HepG2 (cell line): ENCODE results near the gene SOX14. TPM values are rescaled to one million over a fixed set of nuclear protein-coding genes. Genes with fewer than 3 reads are reported as not detected.

Source experiments
- ATAC-seq: fragments of 200-7000 bp; cut with Tn5 transposase; 3 replicates; pipeline ENCODE4 v1.9.1; 2020; ENCODE audit warnings: mild to moderate bottlenecking, moderate library complexity
- BruUV-seq: library from RNA; stranded (reverse); fragments of 400-500 nt; replicated peaks from 2 replicates; lab custom pipeline; 2021; lab: Mats Ljungman, UMichigan
- CTCF ChIA-PET: fragments of 300-600 bp; formaldehyde crosslinking; extraction: SDS; loops from one replicate; lab custom pipeline; 2021; ENCODE audit warnings: low total read pairs, inconsistent platforms, low intra/inter-chr PET ratio; lab: Yijun Ruan, JAX
- POLR2A ChIA-PET: fragments of 350-600 bp; sonication (Branson Sonifier 250); formaldehyde crosslinking; loops from one replicate; lab custom pipeline; 2020; ENCODE audit warnings: antibody characterized with exemption, inconsistent platforms; lab: Yijun Ruan, JAX
- DNase-seq: peaks from one replicate; pipeline ENCODE4 v3.0.0-alpha.2; 2015; ENCODE audit warnings: low spot score
- FAIRE-seq: peaks from 3 replicates; lab custom pipeline; 2011; peaks lifted over from hg19 to GRCh38; lab: Jason Lieb, UNC
- H2AFZ ChIP-seq: one replicate; pipeline ENCODE4 v1.6.1; 2011; ENCODE audit warnings: low read length, inconsistent platforms
- H3K27ac ChIP-seq: fragments of 300-600 bp; 3 replicates; pipeline ENCODE4 v1.8.0; 2011; ENCODE audit warnings: mixed run types, mild to moderate bottlenecking, mixed read lengths, low read length, inconsistent platforms; ENCODE audit not compliant: insufficient read depth; ENCODE audit errors: extremely low read length
- H3K27me3 ChIP-seq, 2 experiments: fragments of 200-600 bp in 1 of 2; 2 replicates in 1 of 2; 3 replicates in 1 of 2; pipeline versions ENCODE4 v1.6.0 to v1.8.0; 2011; ENCODE audit warnings: low read length in 2 of 2, mild to moderate bottlenecking in 2 of 2, moderate library complexity in 2 of 2, inconsistent platforms in 1 of 2; ENCODE audit not compliant: insufficient read depth in 2 of 2, control insufficient read depth in 1 of 2
- H3K36me3 ChIP-seq, 2 experiments: fragments of 200-600 bp in 1 of 2; replicated peaks in 1 of 2; 2 replicates in 1 of 2; 3 replicates in 1 of 2; pipeline versions ENCODE4 v1.5.1 to v1.8.0; 2011; ENCODE audit warnings: low read length in 2 of 2, inconsistent platforms in 1 of 2; ENCODE audit not compliant: insufficient read depth in 2 of 2, control insufficient read depth in 1 of 2
- H3K4me1 ChIP-seq: 2 replicates; pipeline ENCODE4 v1.5.1; 2012; ENCODE audit warnings: low read length, inconsistent platforms; ENCODE audit not compliant: insufficient read depth
- H3K4me2 ChIP-seq: 2 replicates; pipeline ENCODE4 v1.6.0; 2011; ENCODE audit warnings: low read depth, low read length, inconsistent platforms
- H3K4me3 ChIP-seq, 3 experiments: fragments of 200-600 bp in 1 of 3; sonication (generic), shearing (Covaris generic) in 1 of 3; replicated peaks in 1 of 3; 2 replicates each; pipeline ENCODE4 v1.5.1; 2011 to 2016; ENCODE audit warnings: low read length in 3 of 3, inconsistent platforms in 2 of 3, low read depth in 2 of 3, mild to moderate bottlenecking in 2 of 3, control low read depth in 1 of 3, mixed read lengths in 1 of 3; ENCODE audit not compliant: insufficient read depth in 1 of 3
- H3K79me2 ChIP-seq: one replicate; pipeline ENCODE4 v1.6.1; 2011; ENCODE audit warnings: low read length, inconsistent platforms; ENCODE audit not compliant: insufficient read depth
- H3K9ac ChIP-seq: 2 replicates; pipeline ENCODE4 v1.6.0; 2011; ENCODE audit warnings: mild to moderate bottlenecking, low read depth, low read length, inconsistent platforms; ENCODE audit not compliant: insufficient read depth
- H3K9me3 ChIP-seq: 2 replicates; pipeline ENCODE4 v1.5.1; 2012; ENCODE audit warnings: mild to moderate bottlenecking, low read length
- H4K20me1 ChIP-seq: 2 replicates; pipeline ENCODE4 v1.6.0; 2011; ENCODE audit warnings: inconsistent platforms, mild to moderate bottlenecking, low read length, moderate library complexity; ENCODE audit not compliant: insufficient read depth
- ARHGAP35 ChIP-seq: sonication (generic); formaldehyde crosslinking; IDR thresholded peaks from 2 replicates; pipeline ENCODE4 v1.9.0; 2022; ENCODE audit warnings: mild to moderate bottlenecking, inconsistent platforms, moderate library complexity, missing genetic modification reagents, borderline replicate concordance
- GMEB2 ChIP-seq: IDR thresholded peaks from 2 replicates; pipeline ENCODE4 v1.6.1; 2016; ENCODE audit warnings: missing biosample characterization, missing genetic modification reagents, low read depth
- KDM1A ChIP-seq: IDR thresholded peaks from 2 replicates; pipeline ENCODE4 v1.6.1; 2016; ENCODE audit warnings: missing compliant biosample characterization
- PITX1 ChIP-seq: sonication (generic); formaldehyde crosslinking; IDR thresholded peaks from 2 replicates; pipeline ENCODE4 v1.5.1; 2020; ENCODE audit warnings: mild to moderate bottlenecking, missing genetic modification reagents
- ZBTB42 ChIP-seq: sonication (generic); formaldehyde crosslinking; IDR thresholded peaks from 2 replicates; pipeline ENCODE4 v1.5.0; 2020; ENCODE audit warnings: mild to moderate bottlenecking, missing genetic modification reagents
- ZBTB8A ChIP-seq: sonication (generic); formaldehyde crosslinking; IDR thresholded peaks from 2 replicates; pipeline ENCODE4 v1.4.0; 2020; ENCODE audit warnings: mild to moderate bottlenecking, low read depth, missing genetic modification reagents, borderline replicate concordance
- ZC3H4 ChIP-seq: sonication (generic); formaldehyde crosslinking; IDR thresholded peaks from 2 replicates; pipeline ENCODE4 v1.4.0; 2020; ENCODE audit warnings: missing genetic modification reagents, borderline replicate concordance
- ZNF282 ChIP-seq: fragments of 450-650 bp; IDR thresholded peaks from 2 replicates; pipeline ENCODE4 v1.6.1; 2018; ENCODE audit not compliant: partially characterized antibody
- ZNF616 ChIP-seq: sonication (generic); formaldehyde crosslinking; IDR thresholded peaks from 2 replicates; pipeline ENCODE4 v1.5.0; 2020; ENCODE audit warnings: low read depth, mild to moderate bottlenecking, missing genetic modification reagents
- ZNF720 ChIP-seq: sonication (generic); formaldehyde crosslinking; IDR thresholded peaks from 2 replicates; pipeline ENCODE4 v1.4.0; 2020; ENCODE audit warnings: missing genetic modification reagents
- WGBS: methylation state at CpG from one replicate; pipeline ENCODE4 v1.1.6; 2017; ENCODE audit warnings: low lambda C conversion rate; 5-methylcytosine and 5-hydroxymethylcytosine counted together
- in situ Hi-C: cut with HindIII; loops from 2 replicates; pipeline ENCODE4 v1.10.0; 2017; ENCODE audit warnings: low pct_unique_long_range_greater_than_20kb; ENCODE audit not compliant: extremely low pct_ligation_motif_present
- intact Hi-C: fragments of 100-400 bp; cut with micrococcal nuclease; formaldehyde crosslinking; loops from one replicate; pipeline ENCODE4 v1.10.0; 2022; ENCODE audit not compliant: unreplicated experiment
- polyA plus RNA-seq, 8 experiments: library from polyadenylated mRNA; depleted of rRNA in 3 of 8; stranded (reverse) in 7 of 8; unstranded in 1 of 8; fragments of >200 nt; fragmentation: Illumina TruSeq in 4 of 8; extraction: Trizol in 4 of 8; gene quantifications; 2 replicates each; pipeline versions ENCODE4 v1.2.1 to v1.2.3, GENCODE V29; 2011 to 2016; ENCODE audit warnings: low read depth in 4 of 8, missing spikeins in 1 of 8, mixed read lengths in 1 of 8; ENCODE audit not compliant: insufficient read depth in 1 of 8
- total RNA-seq, 5 experiments: library from RNA; depleted of rRNA; stranded (reverse); fragments of >200 nt; fragmentation: Illumina TruSeq; extraction: Trizol; gene quantifications; 2 replicates each; pipeline ENCODE4 v1.2.3, GENCODE V29; 2016; ENCODE audit warnings: low read depth in 1 of 5

Gene SOX14
- total and polyA plus RNA-seq, 2 of the 13 experiments (the other 11 are each of a cell fraction or from before 2014, with no cell fraction given) = not detected

GRCh38 chr3:137760341-137761098, 3.6 kb upstream of the SOX14 start (continued):
- no peak for TF ChIP-seq ZBTB8A (CRISPR knock-in tag)
- no peak for TF ChIP-seq KDM1A
- no peak for TF ChIP-seq PITX1 (CRISPR knock-in tag)
- TF ChIP-seq ARHGAP35 (CRISPR knock-in tag) = no peak
- no peak for TF ChIP-seq ZNF720 (CRISPR knock-in tag)
- TF ChIP-seq ZNF282 = no peak
- TF ChIP-seq GMEB2 (CRISPR knock-in tag) = no peak

- intact Hi-C loops = no loop called here
- H3K9me3 ChIP-seq = no peaks in the 10 kb centered on the region
- H2AFZ ChIP-seq = no peak overlapping the region
- ATAC-seq = no peak
- BruUV-seq = no TSS peak
- no peak for FAIRE-seq
- peaks cover 9% of the 10 kb centered on the region; the same call in 1 of the 2 replicates for H3K4me1 ChIP-seq
- no peak overlapping the region for H3K9ac ChIP-seq
- 50% methylated on average over 20 of the region's 24 CpGs for WGBS
- CTCF ChIA-PET = no interaction called here
- TF ChIP-seq ZBTB42 (no peak), ZC3H4 (no peak), ZNF616 (CRISPR knock-in tag) (no peak)
- TF ChIP-seq, all 625 proteins: peak for 0
- in situ Hi-C loops = no loop called here
- H3K27ac ChIP-seq = no peak overlapping the region
- no peaks in the 10 kb centered on the region for H4K20me1 ChIP-seq
- H3K4me2 ChIP-seq = no peak overlapping the region
- DNase-seq = no peak
- peaks cover 9 to 53% of the 10 kb centered on the region in 2 experiments for H3K27me3 ChIP-seq
- no peaks in the 10 kb centered on the region for H3K36me3 ChIP-seq
- H3K4me3 ChIP-seq = no peak overlapping the region
- POLR2A ChIA-PET = no interaction called here
- H3K79me2 ChIP-seq = no peaks in the 10 kb centered on the region
Measured at GRCh38 chr3:137761099-137761562, 3.0 kb upstream of the SOX14 start.
